HG03139 (cell line): Measurements from ENCODE around the gene CROCC2.
"Not testable (repeated sequence)": the region's sequence is repeated elsewhere in the genome, so short reads cannot be mapped to it uniquely, and the experiment has no call there.

Experiments used
- ATAC-seq: cut with Tn5 transposase; IDR thresholded peaks from one replicate; pipeline ENCODE4 v1.9.1; 2021; ENCODE audit not compliant: unreplicated experiment

The CROCC2 gene

DNA sequence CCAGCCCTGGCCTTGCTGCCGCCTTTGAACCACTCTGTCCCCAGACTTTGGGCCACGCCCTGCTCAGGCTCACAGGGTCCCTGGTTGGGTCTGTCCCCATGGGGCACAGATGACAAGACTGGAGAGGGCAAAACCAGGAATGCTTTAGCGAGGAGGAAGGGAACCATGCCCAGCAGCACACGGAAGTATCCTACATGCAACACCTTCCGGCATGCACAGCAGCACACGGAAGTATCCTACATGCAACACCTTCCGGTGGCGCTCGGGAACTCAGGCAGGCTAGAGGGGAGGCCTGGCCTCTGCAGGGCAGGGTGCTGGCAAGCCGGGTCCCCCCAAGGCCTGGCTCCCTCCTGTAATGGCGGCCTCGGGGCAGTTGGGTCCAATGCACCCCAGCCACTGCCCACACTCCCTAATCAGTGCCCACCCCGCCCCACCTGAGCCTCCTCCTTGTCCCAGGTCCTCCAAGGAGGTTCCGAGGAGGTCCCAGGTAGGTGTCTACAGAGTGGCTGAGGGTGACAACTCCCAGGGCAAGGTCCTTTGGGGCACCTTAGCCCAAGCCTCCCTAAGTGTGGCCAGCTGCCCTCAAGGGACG is 58.7 kb downstream of the CROCC2 start:
- ATAC-seq: no peak

DNA sequence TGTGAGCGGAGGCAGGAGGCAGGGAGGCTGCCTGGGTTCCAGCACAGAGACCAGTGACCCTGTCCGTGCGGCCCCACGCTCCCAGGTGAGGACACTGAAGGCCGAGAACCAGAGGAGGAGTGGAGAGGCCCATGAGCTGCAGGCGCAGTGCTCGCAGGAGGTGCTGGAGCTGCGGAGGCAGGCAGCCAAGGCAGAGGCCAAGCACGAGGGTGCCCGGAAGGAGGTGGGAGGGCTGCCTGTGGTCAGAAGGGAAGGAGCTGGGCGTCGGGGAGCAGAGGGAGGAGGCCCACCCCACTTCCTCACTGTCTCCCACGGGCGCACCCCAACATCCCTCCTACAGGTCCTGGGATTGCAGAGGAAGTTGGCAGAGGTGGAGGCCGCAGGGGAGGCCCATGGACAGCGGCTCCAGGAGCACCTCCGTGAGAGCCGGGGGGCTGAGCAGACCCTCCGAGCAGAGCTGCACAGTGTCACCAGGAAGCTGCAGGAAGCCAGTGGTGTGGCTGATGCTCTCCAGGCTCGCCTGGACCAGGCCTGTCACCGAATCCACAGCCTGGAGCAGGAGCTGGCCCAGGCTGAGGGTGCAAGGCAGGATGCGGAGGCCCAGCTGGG is 59.3 kb downstream of the CROCC2 start:
- no peak for ATAC-seq

DNA sequence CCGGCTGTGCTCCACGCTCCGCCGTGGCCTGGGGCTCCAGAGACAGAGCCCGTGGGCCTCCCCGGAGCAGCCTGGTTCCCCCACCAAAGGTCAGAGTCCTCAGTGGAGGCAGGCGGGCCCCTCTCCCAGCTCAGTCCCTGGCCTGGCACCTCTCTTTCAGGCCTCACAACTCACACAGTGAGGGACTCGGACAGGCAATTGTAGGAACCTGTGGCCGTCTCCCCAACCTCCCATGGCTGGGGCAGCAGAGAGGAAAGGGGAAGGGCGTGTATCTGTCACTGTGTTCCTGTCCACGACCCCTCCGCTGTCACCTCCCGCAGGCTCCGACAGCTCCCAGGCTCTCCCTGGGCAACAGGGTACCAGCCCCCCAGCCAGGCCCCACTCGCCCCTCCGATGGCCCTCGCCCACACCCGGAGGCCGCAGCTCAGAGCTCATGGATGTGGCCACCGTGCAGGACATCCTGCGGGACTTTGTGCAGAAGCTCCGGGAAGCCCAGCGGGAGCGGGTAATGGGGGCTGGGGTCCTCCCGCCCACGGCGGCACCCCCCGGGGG is 59.8 kb downstream of the CROCC2 start:
- ATAC-seq: no peak

DNA sequence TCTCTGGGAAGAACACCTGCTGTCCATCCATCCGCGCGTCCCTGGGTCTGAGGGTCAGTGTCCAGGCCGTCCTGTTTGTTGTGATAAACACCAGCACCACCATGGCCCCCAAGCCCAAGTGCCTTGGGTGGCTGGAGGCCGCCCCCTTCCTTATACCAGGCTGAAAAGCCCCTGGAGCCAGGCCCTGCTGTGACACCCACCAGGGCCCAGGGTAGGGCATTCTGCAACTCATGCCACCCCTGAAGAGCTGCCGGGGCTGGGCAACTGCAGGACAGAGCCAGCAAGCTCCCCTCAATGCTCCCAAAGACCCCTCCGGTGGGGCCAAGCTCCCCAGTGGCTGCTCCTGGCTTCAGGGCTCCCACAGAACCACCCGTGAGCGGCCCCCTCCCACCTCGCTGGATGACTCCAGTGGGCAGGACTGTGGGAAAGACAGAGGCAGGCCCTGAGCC is 60.3 kb downstream of the CROCC2 start:
- no peak for ATAC-seq

DNA sequence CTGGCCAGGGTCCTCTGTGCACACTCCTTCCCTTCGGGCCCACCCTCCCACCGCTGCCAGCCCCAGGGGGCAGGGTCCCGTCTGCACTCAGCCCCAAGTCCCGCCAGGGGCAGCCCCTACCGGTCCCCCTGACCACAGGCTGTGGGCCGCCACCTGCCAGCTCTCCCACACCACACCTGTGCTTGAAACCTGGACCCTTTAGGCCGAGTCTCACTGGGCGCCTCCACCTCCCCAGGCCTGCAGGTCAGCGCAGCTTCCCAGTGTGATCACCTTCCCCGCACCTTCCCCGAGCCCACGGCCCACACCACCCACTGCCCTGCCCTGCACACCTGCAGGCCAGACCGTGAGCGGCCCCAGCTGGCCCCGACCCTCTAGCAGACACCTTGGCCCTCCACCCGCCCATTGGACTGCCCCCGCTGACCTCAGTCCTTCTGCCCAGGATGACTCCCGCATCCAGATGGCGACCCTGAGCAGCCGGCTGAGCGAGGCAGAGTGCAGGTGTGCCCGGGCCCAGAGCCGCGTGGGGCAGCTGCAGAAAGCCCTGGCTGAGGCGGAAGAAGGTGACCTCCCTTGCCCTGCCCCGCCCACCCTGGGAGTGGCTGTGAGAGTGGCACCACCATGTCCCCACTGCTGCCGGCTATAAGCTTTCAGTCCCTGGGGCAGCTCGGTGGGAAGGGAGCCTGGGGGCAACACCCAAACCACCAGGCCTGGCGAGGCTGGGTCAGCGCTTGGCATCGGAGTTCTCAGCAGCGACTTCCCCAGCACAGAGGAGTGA is 61.0 kb downstream of the CROCC2 start:
- no peak for ATAC-seq

DNA sequence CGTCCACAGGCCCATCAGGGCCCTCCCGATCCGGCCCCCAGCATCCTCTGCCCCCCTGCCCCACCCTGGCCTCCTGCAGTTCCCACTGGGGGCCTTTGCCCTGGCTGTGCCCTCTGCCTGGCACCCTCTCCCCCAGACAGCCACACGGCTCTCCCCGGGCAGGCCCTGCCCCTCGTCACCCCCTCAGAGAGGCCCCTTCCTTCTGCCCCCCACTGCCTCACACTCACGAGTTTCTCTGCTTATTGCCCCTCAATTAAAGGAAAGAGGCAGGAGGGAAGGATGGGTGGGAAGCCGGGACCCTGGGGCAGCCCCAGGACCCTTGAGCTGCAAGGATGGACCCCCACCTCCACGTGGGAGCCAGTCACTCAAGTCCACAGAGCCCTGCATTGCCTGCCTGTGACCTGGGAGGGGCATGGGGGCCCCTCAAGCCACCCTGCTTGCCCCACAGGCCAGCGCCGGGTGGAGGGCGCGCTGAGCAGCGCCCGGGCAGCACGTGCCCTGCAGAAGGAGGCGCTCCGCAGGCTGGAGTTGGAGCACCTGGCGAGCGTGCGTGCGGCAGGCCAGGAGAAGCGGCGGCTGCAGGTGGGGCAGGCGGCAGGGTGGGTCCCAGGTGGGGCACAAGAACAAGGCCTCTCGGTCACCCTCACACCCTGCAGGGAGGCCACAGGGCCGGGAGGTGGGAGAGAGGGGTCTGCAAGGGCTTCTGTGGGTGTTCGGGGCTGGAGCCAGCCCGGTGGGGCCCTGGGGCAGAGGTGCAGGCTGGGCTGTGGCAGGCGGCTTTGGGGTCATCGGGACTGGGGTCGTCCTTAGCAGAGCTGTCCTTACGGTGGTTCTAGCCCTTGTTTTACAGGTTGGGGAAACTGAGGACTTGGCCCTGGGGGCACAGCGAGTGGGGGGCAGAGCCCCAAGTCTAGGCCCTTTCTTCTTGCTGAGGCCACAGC is 61.8 kb downstream of the CROCC2 start:
- no peak for ATAC-seq

DNA sequence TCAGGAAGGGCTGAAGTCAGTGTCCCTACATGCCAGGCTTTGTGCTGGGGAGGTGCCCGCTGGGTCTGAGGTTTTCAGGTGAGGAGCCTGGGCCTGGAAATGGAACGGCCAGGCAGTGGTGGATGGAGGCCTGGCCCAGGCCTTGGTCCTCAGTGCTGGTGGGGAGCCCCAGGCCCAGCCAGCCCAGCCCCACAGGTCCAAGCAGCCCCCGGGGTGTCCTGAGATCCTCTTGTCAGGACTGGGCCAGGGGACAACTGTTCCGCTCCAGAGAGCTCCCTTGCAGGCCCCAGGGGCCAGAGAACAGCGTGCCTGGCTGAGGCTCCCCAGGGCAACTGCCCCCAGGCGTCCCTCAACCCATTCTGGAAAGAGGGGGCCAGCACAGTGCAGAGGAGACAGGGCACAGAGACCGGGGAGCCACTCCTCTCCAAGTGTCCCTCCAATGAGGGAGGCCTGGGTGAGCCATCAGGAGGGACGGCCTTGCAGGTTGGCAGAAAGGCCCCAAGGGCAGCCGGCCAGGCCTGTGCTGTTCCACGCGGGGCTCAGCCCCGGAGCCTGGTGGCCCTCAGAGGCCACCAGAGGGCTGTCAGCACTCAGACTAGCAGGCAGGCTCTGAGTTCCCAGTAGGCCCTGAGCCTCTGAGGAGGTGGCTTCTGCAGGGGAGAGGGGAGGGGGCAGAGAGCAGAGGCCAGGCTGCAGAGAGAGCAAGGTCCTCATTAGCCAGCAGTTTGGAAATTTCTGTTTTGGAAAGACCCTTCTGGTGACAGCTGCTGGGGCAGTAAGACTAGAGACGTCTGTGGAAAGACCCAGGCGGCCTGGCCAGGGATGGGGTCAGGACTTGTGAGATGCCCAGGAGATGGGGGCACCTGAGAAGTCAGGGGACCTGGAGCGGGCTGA is 62.8 kb downstream of the CROCC2 start:
- no peak for ATAC-seq

DNA sequence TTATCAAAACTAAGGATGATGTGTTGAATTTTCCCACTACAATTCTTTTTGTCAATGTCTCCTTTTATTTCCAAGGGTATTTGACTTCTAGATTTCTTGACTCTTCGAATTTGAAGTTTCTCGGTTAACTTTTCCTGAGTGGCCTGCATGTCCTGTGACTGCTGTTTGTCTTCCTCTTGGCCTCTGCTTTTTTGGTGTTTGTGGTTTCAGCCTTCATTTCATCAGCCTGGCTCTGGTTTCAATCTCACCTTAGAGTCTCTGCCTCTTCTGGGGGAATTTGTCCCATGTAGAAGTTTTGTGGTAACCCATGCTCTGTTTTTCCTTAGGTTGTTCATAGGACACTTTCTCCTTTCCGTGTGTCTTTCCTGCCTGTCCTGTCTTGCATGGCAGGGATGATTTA is 64.0 kb downstream of the CROCC2 start:
- ATAC-seq: no peak

DNA sequence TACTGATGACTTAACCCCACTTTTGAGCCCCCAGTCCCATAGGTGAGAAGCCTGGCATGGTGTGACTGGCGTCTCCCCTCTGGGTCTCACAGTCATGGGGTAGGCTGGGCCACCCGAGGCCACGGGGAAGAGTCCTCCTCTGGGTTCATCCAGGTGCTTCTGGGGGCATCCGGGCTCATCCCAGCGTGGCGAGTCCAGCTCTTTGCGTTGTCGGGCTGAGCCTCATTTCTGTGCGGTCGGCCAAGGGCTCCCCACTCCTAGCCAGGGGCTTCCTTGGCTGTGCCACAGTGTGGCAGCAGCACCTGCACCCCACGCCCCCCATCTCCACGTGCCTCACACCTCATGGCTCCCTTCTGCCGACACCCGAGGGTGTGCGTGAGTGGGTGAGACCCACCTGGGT is 64.7 kb downstream of the CROCC2 start:
- no peak for ATAC-seq

DNA sequence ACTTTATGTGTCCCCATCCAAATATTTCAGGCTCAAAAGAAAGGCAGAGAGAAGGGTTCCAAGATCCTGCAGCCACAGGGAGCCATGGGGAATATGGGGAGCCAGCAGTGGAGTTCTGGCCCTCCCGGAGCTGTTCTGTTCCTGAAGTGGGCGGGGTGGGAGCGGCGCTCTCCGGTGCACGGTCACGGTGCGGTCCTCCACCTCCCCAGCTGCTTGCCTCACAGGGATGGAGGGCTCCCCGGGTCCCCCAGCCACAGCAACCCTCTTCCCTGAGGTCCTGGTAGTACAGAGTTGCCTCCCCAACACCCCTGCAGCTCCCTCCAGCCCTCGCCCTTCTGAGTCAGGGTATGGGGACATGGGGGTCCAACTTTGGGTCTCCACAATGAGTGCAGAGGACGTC is 66.1 kb downstream of the CROCC2 start:
- ATAC-seq: no peak

DNA sequence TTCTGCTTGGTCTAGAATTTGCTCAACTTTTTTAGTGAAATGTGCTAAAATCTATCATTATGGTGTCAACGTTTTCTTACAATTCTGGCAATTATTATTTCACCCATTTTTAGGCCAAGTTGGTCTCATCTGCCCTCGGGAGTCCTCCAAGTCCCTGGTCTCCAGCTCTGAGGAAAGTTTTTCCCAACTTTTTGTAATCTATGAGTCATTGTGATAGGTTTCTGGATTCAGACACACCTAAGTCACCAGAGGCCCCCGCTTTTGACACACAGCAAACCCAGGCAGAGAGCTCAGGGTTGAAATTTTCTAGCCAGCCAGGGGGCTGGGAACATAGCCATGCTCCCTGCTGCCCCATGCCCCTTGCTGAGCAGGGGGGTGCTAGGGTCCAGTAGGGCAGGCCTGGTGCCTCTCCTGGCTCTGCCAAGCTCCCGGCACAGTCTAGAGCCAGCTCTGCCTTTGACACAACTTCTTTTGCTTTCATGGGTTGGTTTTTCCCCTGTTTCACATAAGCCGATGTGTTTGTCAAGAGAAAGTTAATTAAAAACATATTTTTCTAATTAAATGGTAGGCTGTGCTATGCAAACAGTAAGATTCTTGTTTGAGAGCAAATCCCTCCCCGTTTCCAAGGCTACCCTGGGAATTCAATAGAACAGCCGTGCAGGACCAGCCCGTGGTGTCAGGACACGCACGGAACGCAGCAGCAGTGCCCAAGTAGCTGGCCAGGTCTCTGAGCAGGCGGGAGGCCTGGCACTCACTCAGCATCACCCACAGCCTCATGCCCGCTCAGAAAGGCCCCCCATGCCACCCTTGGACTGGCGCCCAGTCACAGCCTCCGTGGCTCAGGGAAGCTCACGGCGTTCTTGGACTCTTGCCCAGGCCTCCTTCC is 66.7 kb downstream of the CROCC2 start:
- no peak for ATAC-seq

DNA sequence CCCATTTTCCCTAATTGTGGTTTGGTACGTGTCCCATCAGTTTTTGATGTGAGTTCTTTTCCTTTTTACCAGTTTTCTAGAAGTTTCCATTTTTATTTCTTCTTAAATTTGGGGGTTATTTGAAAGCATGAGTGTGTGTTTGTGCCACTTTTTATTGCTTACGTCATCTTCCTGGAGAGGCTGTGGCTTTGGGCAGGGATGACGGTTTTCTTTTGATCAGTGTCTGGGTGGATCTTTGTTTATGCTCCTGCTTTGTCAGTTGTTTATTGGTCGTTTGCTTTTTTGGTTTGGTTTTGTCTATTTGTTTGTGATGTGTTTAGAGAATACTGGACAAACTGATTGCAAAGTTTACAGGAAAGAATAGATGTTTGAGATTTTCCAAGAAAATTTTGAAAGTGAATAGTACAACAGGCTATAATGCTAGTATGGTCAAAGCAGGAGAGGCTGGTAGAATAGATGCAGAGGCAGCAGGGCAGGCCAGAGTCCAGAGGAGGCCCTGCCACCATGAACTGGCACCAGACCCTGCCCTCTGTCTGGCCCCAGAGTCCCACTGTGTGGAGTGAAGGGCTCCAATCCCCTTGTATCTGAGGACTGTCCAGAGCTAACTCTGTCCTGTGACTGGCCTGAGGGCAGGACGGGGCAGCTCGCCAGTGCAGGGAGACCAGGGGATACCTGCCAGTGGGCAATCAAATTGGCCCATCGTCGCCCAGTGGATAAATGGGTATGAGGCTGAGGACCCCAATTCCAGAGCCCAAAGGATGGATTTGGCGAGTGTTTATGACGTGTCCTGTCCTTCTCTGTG is 68.8 kb downstream of the CROCC2 start:
- no peak for ATAC-seq

DNA sequence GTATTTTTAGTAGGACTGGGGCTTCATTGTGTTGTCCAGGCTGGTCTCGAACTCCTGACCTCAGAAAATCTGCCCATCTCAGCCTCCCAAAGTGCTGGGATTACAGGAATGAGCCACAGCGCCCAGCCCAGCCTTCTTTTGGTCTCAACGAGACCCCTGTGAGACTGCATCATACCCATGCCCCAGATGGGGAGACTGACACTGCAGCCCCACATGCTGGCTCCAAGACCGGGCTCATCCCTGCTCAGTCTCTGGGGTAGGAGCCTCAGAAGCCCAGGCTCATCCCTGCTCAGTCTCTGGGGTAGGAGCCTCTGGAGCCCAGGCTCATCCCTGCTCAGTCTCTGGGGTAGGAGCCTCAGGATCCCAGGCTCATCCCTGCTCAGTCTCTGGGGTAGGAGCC is 69.8 kb downstream of the CROCC2 start:
- not testable (repeated sequence) for ATAC-seq

DNA sequence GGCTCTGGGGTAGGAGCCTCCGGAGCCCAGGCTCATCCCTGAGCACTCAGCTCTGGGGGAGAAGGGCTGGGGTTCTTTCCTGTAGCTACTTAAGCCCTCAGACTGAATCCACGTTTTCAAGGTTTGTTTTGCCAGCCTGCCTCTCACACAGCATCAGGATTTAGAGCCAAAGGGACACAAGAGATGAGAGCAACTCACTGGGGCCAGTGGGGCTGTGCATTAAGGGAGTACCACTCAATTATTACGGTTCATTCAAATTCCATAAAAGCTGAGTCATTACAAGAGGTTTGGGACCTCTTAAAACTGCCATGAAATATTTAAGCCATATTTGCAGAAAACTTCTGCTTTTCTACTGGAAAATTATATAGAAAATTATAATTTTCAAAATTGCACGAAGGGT is 75.1 kb downstream of the CROCC2 start:
- no peak for ATAC-seq

DNA sequence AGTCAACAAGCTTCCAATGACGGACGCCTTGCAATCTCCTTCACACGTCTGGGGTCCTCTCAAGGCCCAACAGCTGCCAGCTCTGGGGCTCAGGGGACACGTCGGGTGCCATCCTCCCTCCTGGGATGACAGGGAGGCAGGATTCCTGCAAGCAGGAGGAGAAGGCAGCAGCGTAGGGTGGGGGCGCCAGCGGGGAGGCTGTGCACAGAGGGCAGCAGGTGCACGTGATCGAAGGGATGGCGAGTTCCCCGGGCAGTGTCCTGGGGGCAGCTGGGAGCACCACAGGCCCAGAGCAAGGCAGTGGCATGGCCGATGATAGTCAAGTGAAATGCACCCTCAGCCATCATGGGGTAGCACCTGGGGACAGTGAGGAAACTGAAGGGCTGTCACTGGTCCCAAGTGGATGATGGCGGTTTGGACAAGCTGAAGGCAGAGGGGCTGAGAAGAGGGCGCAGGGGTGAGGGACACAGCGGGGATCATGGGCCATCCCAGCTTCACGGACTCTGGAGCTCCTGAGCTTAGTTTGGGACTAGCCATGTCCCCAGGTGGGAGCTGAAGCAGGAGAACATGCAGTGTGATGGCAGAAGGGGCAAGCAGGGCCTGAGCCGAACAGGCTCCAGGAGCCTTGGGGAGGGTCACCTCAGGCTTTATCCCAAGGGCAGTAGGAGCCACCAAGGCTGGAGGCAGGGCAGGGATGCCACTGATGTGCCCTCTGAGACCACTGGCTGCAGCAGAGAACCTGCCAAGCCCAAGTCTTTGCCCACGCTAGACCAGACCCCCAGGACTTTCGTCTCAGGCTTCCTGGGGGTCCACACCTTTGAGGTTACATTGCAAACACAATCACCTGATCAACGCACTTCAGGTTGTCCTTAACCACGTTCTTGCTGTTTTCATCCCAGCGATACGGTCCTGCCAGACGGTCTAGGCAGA is 76.0 kb downstream of the CROCC2 start:
- no peak for ATAC-seq

DNA sequence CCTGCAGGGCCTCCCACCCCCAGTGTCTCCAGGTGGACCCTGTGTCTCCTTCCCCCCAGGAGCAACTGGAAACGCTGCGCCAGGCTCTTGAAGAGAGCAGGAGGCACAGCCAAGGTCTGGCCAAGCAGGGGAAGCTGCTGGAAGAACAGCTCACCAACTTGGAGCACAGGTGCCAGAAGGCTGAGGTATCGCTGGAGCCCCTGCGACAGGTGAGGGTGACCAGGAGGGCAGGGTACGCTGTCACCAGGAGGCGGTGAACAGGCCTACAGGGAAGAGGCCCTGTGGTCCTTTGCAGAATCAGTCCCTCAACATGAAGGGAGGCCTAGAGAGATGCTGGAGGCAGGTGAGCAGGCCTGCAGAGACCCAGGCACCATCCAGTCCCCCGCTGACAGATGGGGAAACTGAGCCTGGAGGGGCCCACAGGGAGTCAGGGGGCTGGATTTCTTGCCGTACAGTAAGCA is 76.7 kb downstream of the CROCC2 start:
- ATAC-seq: no peak
